ENCODE results near the gene YIF1B.

The YIF1B gene

GRCh38 chr19:38273499-38273898 is 42.2 kb downstream of the YIF1B start:
- TF ChIP-seq MYC (IDR thresholded peaks at IDR 0.05; ENCODE audit: low read depth, low read length) (no peak), CTCF (IDR thresholded peaks at IDR 0.05; ENCODE audit: low read depth, low read length) (no peak), POLR2A (IDR thresholded peaks at IDR 0.05; ENCODE audit: extremely low read depth, insufficient read length) (no peak), MAX (IDR thresholded peaks at IDR 0.05; ENCODE audit: low read depth, low read length) (no peak)
- no peak for DNase-seq (ENCODE audit: low read depth)
- H3K4me3 ChIP-seq (ENCODE audit: low read depth, low read length): no peak overlapping the region

- TF ChIP-seq CTCF (IDR thresholded peaks at IDR 0.05; ENCODE audit: low read depth, low read length) (no peak), POLR2A (IDR thresholded peaks at IDR 0.05; ENCODE audit: extremely low read depth, insufficient read length) (no peak), MYC (IDR thresholded peaks at IDR 0.05; ENCODE audit: low read depth, low read length) (no peak), MAX (IDR thresholded peaks at IDR 0.05; ENCODE audit: low read depth, low read length) (no peak)
- no peak overlapping the region for H3K4me3 ChIP-seq (ENCODE audit: low read depth, low read length)
- no peak for DNase-seq (ENCODE audit: low read depth)
Measured at GRCh38 chr19:38270587-38271167, 45.1 kb downstream of the YIF1B start.

GRCh38 chr19:38268539-38268938 is 47.2 kb downstream of the YIF1B start:
- TF ChIP-seq POLR2A (IDR thresholded peaks at IDR 0.05; ENCODE audit: extremely low read depth, insufficient read length): no peak
- no peak for TF ChIP-seq MYC (IDR thresholded peaks at IDR 0.05; ENCODE audit: low read depth, low read length)
- no peak for DNase-seq (ENCODE audit: low read depth)
- no peak overlapping the region for H3K4me3 ChIP-seq (ENCODE audit: low read depth, low read length)

GRCh38 chr19:38267761-38268483 is 47.8 kb downstream of the YIF1B start:
- H3K4me3 ChIP-seq (ENCODE audit: low read depth, low read length): no peak overlapping the region
- no peak for DNase-seq (ENCODE audit: low read depth)
- TF ChIP-seq MYC (IDR thresholded peaks at IDR 0.05; ENCODE audit: low read depth, low read length): no peak
- no peak for TF ChIP-seq POLR2A (IDR thresholded peaks at IDR 0.05; ENCODE audit: extremely low read depth, insufficient read length)
- TF ChIP-seq CTCF (IDR thresholded peaks at IDR 0.05; ENCODE audit: low read depth, low read length): no peak
- TF ChIP-seq MAX (IDR thresholded peaks at IDR 0.05; ENCODE audit: low read depth, low read length): no peak

GRCh38 chr19:38266981-38267597 is 48.7 kb downstream of the YIF1B start:
- no peak for DNase-seq (ENCODE audit: low read depth)
- TF ChIP-seq CTCF (IDR thresholded peaks at IDR 0.05; ENCODE audit: low read depth, low read length) (no peak), POLR2A (IDR thresholded peaks at IDR 0.05; ENCODE audit: extremely low read depth, insufficient read length) (no peak), MAX (IDR thresholded peaks at IDR 0.05; ENCODE audit: low read depth, low read length) (no peak), MYC (IDR thresholded peaks at IDR 0.05; ENCODE audit: low read depth, low read length) (no peak)
- H3K4me3 ChIP-seq (ENCODE audit: low read depth, low read length): no peak overlapping the region

- TF ChIP-seq CTCF (IDR thresholded peaks at IDR 0.05; ENCODE audit: low read depth, low read length) (no peak), POLR2A (IDR thresholded peaks at IDR 0.05; ENCODE audit: extremely low read depth, insufficient read length) (no peak), MAX (IDR thresholded peaks at IDR 0.05; ENCODE audit: low read depth, low read length) (no peak), MYC (IDR thresholded peaks at IDR 0.05; ENCODE audit: low read depth, low read length) (no peak)
- no peak for DNase-seq (ENCODE audit: low read depth)
- no peak overlapping the region for H3K4me3 ChIP-seq (ENCODE audit: low read depth, low read length)
Measured at GRCh38 chr19:38265921-38266429, 49.8 kb downstream of the YIF1B start.
